Measurements from ENCODE around the gene KLF11.

The KLF11 gene

GRCh38 chr2:10043256-10043905 lies at the start of gene KLF11:
TSS of gene KLF11 (plus strand) at chr2:10043550. CDS start at chr2:10043717, 167 bp downstream.
- peak; percentile 74 to 76 for ATAC-seq

GRCh38 chr2:9994462-9994861 lies 48.9 kb upstream of the KLF11 start:
- no peak for ATAC-seq

GRCh38 chr2:9995059-9995458 lies 48.3 kb upstream of the KLF11 start:
- ATAC-seq, result no peak

- no peak for ATAC-seq
These were observed 47.0 kb upstream of the KLF11 start for GRCh38 chr2:9996321-9996720.

- no peak for ATAC-seq
These were observed 45.4 kb upstream of the KLF11 start for GRCh38 chr2:9997936-9998335.

GRCh38 chr2:9998916-9999654 lies 44.3 kb upstream of the KLF11 start:
- ATAC-seq, result no peak

- no peak for ATAC-seq
These were observed 43.7 kb upstream of the KLF11 start for GRCh38 chr2:9999693-10000092.

- ATAC-seq, result no peak
These were observed 42.8 kb upstream of the KLF11 start for GRCh38 chr2:10000541-10000940.

GRCh38 chr2:10001586-10001985 lies 41.8 kb upstream of the KLF11 start:
- no peak for ATAC-seq

GRCh38 chr2:10002109-10002508 lies 41.2 kb upstream of the KLF11 start:
- no peak for ATAC-seq

GRCh38 chr2:10002681-10003080 lies 40.7 kb upstream of the KLF11 start:
- no peak for ATAC-seq

GRCh38 chr2:10003206-10004125 lies 39.9 kb upstream of the KLF11 start:
- ATAC-seq, result no peak

- ATAC-seq, result no peak
These were observed 38.9 kb upstream of the KLF11 start for GRCh38 chr2:10004401-10004800.

- no peak for ATAC-seq
These were observed 38.5 kb upstream of the KLF11 start for GRCh38 chr2:10004836-10005235.

GRCh38 chr2:10005461-10006235 lies 37.7 kb upstream of the KLF11 start:
- ATAC-seq, result no peak

- no peak for ATAC-seq
These were observed 36.9 kb upstream of the KLF11 start for GRCh38 chr2:10006236-10007161.

GRCh38 chr2:10007435-10007834 lies 35.9 kb upstream of the KLF11 start:
- no peak for ATAC-seq

- no peak for ATAC-seq
These were observed 35.2 kb upstream of the KLF11 start for GRCh38 chr2:10007921-10008808.

- ATAC-seq, result no peak
These were observed 34.6 kb upstream of the KLF11 start for GRCh38 chr2:10008809-10009176.

GRCh38 chr2:10009271-10009810 lies 34.0 kb upstream of the KLF11 start:
- ATAC-seq, result no peak
